Ovary (tissue), 3 donors: Measurements from ENCODE around the gene SNX24.

Source experiments
- CTCF ChIP-seq, 3 donors: fragments of 450-650 bp in 2 of 3; fragments of 200-600 bp in 1 of 3; IDR thresholded peaks; one replicate each; pipeline versions ENCODE4 v1.5.1 to v1.8.0; 2016 to 2022; ENCODE audit warnings: antibody characterized with exemption in 3 of 3, mild to moderate bottlenecking in 1 of 3
- POLR2A ChIP-seq: fragments of 450-650 bp; IDR thresholded peaks from one replicate; pipeline ENCODE4 v1.6.1; 2017; ENCODE audit warnings: antibody characterized with exemption, mild to moderate bottlenecking, moderate library complexity
- donor health status: DM: no; HTN: no; CAD: no.

- TF ChIP-seq CTCF (IDR thresholded peaks at IDR 0.05) (no peak), POLR2A (no peak)
Measured at GRCh38 chr5:122863721-122864120, 18.3 kb downstream of the SNX24 start.
